Keratinocyte (primary cell): Measurements from ENCODE around the gene TEX22. TPM values are rescaled to one million over a fixed set of nuclear protein-coding genes. Genes with fewer than 3 reads are reported as not detected.

Experiments
- DNase-seq: peaks from one replicate; pipeline ENCODE4 v3.0.0-alpha.2; 2011; ENCODE audit warnings: low read depth, missing footprints, low spot score
- FAIRE-seq: peaks from 2 replicates; lab custom pipeline; 2011; peaks lifted over from hg19 to GRCh38; lab: Jason Lieb, UNC
- H2AFZ ChIP-seq: 2 replicates; pipeline ENCODE4 v1.6.0; 2012; ENCODE audit warnings: low read length, control low read depth, inconsistent platforms; ENCODE audit not compliant: control insufficient read depth
- H3K27ac ChIP-seq: 2 replicates; pipeline ENCODE4 v1.5.1; 2011; ENCODE audit warnings: low read length; ENCODE audit not compliant: control insufficient read depth, insufficient read depth
- H3K27me3 ChIP-seq: 3 replicates; pipeline ENCODE4 v1.6.0; 2011; ENCODE audit warnings: low read length; ENCODE audit not compliant: control insufficient read depth, insufficient read depth; ENCODE audit errors: extremely low read depth
- H3K36me3 ChIP-seq, 2 experiments: 2 replicates in 1 of 2; 3 replicates in 1 of 2; pipeline ENCODE4 v1.5.1; 2011; ENCODE audit warnings: low read length in 2 of 2, mild to moderate bottlenecking in 1 of 2; ENCODE audit not compliant: control insufficient read depth in 2 of 2, insufficient read depth in 2 of 2; ENCODE audit errors: extremely low read depth in 1 of 2
- H3K4me1 ChIP-seq: 3 replicates; pipeline ENCODE4 v1.5.1; 2011; ENCODE audit warnings: low read length; ENCODE audit not compliant: control insufficient read depth, insufficient read depth; ENCODE audit errors: extremely low read depth
- H3K4me2 ChIP-seq: 3 replicates; pipeline ENCODE4 v1.6.0; 2011; ENCODE audit warnings: low read depth, low read length; ENCODE audit not compliant: control insufficient read depth, insufficient read depth; ENCODE audit errors: extremely low read depth
- H3K4me3 ChIP-seq, 3 experiments: fragments of 200-600 bp in 1 of 3; sonication (generic) in 1 of 3; 2 replicates in 2 of 3; 3 replicates in 1 of 3; pipeline ENCODE4 v1.5.1; 2011 to 2016; ENCODE audit warnings: low read length in 3 of 3, mild to moderate bottlenecking in 3 of 3, control low read depth in 2 of 3, inconsistent platforms in 1 of 3, low read depth in 1 of 3, mixed read lengths in 1 of 3, mixed run types in 1 of 3, moderate library complexity in 1 of 3; ENCODE audit not compliant: control insufficient read depth in 2 of 3, insufficient read depth in 2 of 3; ENCODE audit errors: extremely low read depth in 1 of 3
- H3K79me2 ChIP-seq: 2 replicates; pipeline ENCODE4 v1.6.0; 2012; ENCODE audit warnings: low read length; ENCODE audit not compliant: control insufficient read depth, insufficient read depth
- H3K9ac ChIP-seq: 3 replicates; pipeline ENCODE4 v1.6.0; 2011; ENCODE audit warnings: low read length; ENCODE audit not compliant: control insufficient read depth, insufficient read depth; ENCODE audit errors: extremely low read depth
- H3K9me1 ChIP-seq: 3 replicates; pipeline ENCODE4 v1.6.0; 2011; ENCODE audit warnings: low read length; ENCODE audit not compliant: control insufficient read depth, insufficient read depth; ENCODE audit errors: extremely low read depth
- H3K9me3 ChIP-seq: 2 replicates; pipeline ENCODE4 v1.5.1; 2012; ENCODE audit warnings: low read depth, low read length; ENCODE audit not compliant: control insufficient read depth
- H4K20me1 ChIP-seq: 3 replicates; pipeline ENCODE4 v1.6.0; 2011; ENCODE audit warnings: low read length; ENCODE audit not compliant: control insufficient read depth, insufficient read depth; ENCODE audit errors: extremely low read depth
- EZH2 ChIP-seq: IDR thresholded peaks from one replicate; pipeline ENCODE4 v1.6.1; 2012; ENCODE audit warnings: inconsistent platforms, mild to moderate bottlenecking, low read length, moderate library complexity
- dilution Hi-C: fragments of 300-500 bp; cut with MboI; formaldehyde crosslinking; loops from one replicate; pipeline ENCODE4 v1.7.0; 2020; ENCODE audit warnings: low sequenced_read_pairs; ENCODE audit not compliant: extremely low pct_ligation_motif_present
- polyA plus RNA-seq, 5 experiments: library from polyadenylated mRNA; depleted of rRNA in 3 of 5; stranded (reverse) in 3 of 5; stranded (forward) in 1 of 5; unstranded in 1 of 5; fragments of >200 nt; gene quantifications; 1 replicate in 1 of 5; 2 replicates in 3 of 5; 3 replicates in 1 of 5; pipeline versions ENCODE4 v1.2.1 to v1.2.3, GENCODE V29; 2011 to 2012; ENCODE audit warnings: missing spikeins in 2 of 5, low read depth in 1 of 5, low replicate concordance in 1 of 5
- TF ChIP-seq, protein P1 (sequence below), 3 experiments: IDR thresholded peaks in 1 of 3; conservative IDR thresholded peaks in 1 of 3; optimal IDR thresholded peaks in 1 of 3; 2 replicates in 2 of 3; 3 replicates in 1 of 3; pipeline versions ENCODE3 to v1.5.1; 2011; ENCODE audit warnings: low read length in 3 of 3, mild to moderate bottlenecking in 3 of 3, moderate library complexity in 2 of 3, control low read depth in 1 of 3, inconsistent platforms in 1 of 3; ENCODE audit not compliant: insufficient read depth in 2 of 3; ENCODE audit errors: extremely low read depth in 1 of 3

TEX22 gene
- polyA plus RNA-seq, 1 donor (not counting 4 experiments of a cell fraction or from before 2014, with no cell fraction given) = 0.03 TPM

DNA sequence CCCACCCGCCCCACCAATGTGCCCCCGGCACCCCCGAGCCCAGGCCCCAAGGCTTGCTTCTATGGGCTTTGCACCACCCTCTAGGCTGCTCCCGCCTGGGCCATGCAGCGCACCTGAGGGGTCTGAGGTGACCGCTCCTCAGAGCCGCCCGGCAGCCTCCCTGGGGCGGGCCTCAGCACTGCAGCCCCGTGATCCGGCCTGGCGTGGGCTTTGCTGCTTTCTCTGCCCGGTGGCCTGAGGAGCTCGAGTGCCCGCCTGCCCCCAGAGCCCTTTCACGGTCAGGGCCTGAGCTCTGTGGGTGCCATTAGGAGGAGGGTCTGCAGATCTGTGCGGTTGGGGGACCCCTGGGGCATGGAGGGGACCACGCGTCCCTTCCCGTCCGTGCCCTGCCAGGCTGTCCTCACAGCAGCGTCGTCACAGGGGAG, 27.5 kb downstream of the TEX22 start:
- H3K27ac ChIP-seq = no peak overlapping the region
- DNase-seq (no peak), FAIRE-seq (no peak)
- peaks cover 2% of the 10 kb centered on the region for H3K9me1 ChIP-seq
- H3K79me2 ChIP-seq = peaks cover 86% of the 10 kb centered on the region
- H4K20me1 ChIP-seq = peaks cover 24% of the 10 kb centered on the region
- no peak overlapping the region for H3K4me3 ChIP-seq
- H3K4me1 ChIP-seq = peaks cover 20% of the 10 kb centered on the region
- H3K27me3 ChIP-seq = no peaks in the 10 kb centered on the region
- no peak for TF ChIP-seq EZH2
- TF ChIP-seq, protein P1, sequence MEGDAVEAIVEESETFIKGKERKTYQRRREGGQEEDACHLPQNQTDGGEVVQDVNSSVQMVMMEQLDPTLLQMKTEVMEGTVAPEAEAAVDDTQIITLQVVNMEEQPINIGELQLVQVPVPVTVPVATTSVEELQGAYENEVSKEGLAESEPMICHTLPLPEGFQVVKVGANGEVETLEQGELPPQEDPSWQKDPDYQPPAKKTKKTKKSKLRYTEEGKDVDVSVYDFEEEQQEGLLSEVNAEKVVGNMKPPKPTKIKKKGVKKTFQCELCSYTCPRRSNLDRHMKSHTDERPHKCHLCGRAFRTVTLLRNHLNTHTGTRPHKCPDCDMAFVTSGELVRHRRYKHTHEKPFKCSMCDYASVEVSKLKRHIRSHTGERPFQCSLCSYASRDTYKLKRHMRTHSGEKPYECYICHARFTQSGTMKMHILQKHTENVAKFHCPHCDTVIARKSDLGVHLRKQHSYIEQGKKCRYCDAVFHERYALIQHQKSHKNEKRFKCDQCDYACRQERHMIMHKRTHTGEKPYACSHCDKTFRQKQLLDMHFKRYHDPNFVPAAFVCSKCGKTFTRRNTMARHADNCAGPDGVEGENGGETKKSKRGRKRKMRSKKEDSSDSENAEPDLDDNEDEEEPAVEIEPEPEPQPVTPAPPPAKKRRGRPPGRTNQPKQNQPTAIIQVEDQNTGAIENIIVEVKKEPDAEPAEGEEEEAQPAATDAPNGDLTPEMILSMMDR (optimal IDR thresholded peaks at IDR 0.05 in 1 of 3, IDR thresholded peaks at IDR 0.05 in 1 of 3, conservative IDR thresholded peaks at IDR 0.05 in 1 of 3; ENCODE audit: extremely low read depth in 1 of 3, insufficient read depth in 2 of 3, low read length in 3 of 3) = no peak
- no peak overlapping the region for H2AFZ ChIP-seq
- dilution Hi-C loops = no loop called here
- H3K9me3 ChIP-seq = no peaks in the 10 kb centered on the region
- no peak overlapping the region for H3K4me2 ChIP-seq
- peaks cover 11 to 24% of the 10 kb centered on the region in 2 experiments for H3K36me3 ChIP-seq
- H3K9ac ChIP-seq = no peak overlapping the region

DNA sequence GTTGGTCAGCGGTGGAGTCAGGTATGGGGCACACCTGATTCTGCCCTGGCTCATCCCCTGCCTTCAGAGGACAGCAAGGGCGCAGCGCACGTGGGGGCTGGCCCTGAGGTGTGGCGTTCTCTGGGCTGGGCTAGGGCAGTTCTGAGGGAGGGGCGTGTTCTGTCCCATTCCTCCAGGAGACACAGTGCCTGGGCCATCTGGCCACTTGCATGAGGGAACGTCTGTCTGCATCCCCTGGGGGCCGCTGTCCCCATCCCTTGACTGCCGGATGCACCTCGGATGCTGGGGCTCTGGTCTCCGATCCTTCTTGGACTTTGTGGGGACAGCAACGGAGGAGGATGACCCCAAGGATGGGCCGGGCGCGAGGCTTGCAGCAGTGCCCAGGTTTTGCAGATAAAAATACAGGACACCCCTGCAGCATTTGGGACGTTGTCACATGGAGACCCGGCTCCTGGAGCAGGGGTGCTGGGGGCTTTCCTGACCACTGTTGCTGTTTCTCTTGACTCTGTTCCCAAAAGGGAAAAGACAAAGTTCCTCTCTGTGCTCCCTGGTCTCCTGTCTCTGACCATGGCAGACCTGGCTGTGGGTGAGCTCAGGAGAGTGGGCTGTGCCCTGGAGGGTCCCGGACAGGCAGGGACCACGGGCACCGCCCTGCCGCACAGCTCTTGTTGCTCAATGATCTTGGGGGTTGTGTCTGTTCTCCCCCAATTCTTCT, 28.2 kb downstream of the TEX22 start:
- no peak overlapping the region for H3K27ac ChIP-seq
- H3K36me3 ChIP-seq = peaks cover 11 to 24% of the 10 kb centered on the region in 2 experiments
- H3K4me1 ChIP-seq = peaks cover 16% of the 10 kb centered on the region
- no peak overlapping the region for H3K4me2 ChIP-seq
- dilution Hi-C loops = no loop called here
- peaks cover 25% of the 10 kb centered on the region for H4K20me1 ChIP-seq
- H3K79me2 ChIP-seq = peaks cover 86% of the 10 kb centered on the region
- no peak for DNase-seq
- peaks cover 2% of the 10 kb centered on the region for H3K9me1 ChIP-seq
- no peaks in the 10 kb centered on the region for H3K9me3 ChIP-seq
- H3K9ac ChIP-seq = no peak overlapping the region
- TF ChIP-seq, protein P1 (optimal IDR thresholded peaks at IDR 0.05 in 1 of 3, IDR thresholded peaks at IDR 0.05 in 1 of 3, conservative IDR thresholded peaks at IDR 0.05 in 1 of 3; ENCODE audit: extremely low read depth in 1 of 3, insufficient read depth in 2 of 3, low read length in 3 of 3) = no peak
- TF ChIP-seq EZH2 = no peak
- FAIRE-seq = no peak
- no peak overlapping the region for H2AFZ ChIP-seq
- no peaks in the 10 kb centered on the region for H3K27me3 ChIP-seq
- H3K4me3 ChIP-seq = no peak overlapping the region
